HG03196 (cell line): ENCODE measurements around the gene RBM38.
"Not testable (repeated sequence)": the region's sequence is repeated elsewhere in the genome, so short reads cannot be mapped to it uniquely, and the experiment has no call there.

Source experiments
- ATAC-seq: cut with Tn5 transposase; IDR thresholded peaks from one replicate; pipeline ENCODE4 v1.9.1; 2021; ENCODE audit not compliant: unreplicated experiment

The RBM38 gene

DNA sequence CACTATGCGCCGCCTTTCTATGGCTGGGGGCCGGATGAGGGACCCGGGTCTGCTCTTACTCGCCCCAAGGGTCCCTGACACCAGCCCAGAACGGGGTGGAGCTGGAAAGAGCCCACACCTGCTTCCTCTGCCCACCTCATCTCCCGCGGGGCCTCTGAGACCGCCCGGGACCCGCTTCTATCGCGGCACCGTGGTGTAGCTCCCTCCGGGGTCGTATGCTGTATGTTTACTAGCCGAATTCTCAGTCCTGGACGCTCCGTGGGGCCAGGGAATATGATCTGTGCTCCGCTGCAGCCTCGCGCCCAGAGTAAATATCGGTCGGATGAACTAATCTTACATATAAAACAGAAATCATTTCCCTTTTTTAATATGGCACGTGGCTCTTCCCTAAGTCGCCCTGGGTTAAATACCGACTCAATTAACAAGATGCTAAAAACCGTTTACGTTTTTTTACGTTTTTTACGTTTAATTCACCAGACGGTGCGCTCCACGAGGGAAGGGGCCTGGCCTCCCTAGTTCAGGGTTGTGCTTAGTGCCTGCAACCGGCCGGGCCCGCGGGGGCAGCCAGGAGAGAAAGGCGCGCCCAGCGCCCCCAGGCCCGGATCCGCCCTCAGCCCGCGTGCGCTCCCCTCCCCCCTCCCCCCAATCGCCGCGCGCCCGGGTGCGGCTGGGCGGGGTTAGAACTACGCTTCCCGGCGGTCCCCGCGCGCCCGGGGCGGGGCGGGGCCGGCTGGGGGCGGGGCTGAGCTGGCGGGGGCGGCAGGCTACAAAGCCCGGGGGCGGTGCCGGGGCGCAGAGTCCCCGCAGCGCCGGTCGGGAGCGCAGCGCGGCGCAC lies at the start of gene RBM38:
Gene RBM38, plus strand, starts transcription at position 793 of the 835 bp plus-strand sequence. CDS start 186 bp downstream, outside the sequence.
- peak; percentile 42 for ATAC-seq

DNA sequence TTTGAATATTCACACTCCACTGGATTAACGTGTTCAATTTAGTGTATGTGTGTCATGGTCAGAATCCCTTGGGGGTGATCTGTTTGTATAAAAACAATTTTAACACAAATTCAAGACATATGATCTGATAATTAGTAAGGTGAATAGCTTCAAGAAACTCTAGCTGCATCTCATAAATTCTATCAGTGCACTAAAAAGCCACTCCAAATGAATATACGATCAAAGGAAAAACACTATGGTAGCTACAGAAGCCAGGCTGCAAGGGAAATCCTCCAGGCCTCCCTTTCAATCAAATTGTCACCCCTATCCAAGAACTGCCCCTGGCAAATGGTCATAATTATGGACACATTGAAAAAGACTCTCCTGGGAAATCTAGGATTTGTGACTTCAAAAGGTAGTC lies 49.5 kb upstream of the RBM38 start:
- ATAC-seq: no peak

GRCh38 chr20:57342829-57343228 lies 48.4 kb upstream of the RBM38 start:
- ATAC-seq: no peak

DNA sequence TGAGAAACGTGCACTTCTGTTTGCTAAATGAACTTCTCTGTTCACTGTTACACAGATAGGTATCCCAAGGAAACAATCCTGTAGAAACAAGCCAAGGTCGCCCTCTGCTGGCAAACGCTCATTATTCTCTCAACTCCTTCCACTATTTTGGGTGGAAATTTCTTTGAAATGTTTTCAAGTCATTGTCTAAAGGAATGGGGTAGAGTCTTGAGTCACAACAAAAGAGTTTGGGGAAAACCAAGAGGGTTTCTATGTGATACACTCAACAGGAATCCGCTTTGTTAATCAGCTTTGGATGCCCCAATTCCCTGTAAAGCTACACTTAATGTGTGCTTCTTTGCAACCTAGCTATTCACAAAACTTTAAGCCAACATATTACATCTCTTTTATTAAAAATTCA lies 44.7 kb upstream of the RBM38 start:
- ATAC-seq: no peak

GRCh38 chr20:57347393-57347792 lies 43.8 kb upstream of the RBM38 start:
- no peak for ATAC-seq

DNA sequence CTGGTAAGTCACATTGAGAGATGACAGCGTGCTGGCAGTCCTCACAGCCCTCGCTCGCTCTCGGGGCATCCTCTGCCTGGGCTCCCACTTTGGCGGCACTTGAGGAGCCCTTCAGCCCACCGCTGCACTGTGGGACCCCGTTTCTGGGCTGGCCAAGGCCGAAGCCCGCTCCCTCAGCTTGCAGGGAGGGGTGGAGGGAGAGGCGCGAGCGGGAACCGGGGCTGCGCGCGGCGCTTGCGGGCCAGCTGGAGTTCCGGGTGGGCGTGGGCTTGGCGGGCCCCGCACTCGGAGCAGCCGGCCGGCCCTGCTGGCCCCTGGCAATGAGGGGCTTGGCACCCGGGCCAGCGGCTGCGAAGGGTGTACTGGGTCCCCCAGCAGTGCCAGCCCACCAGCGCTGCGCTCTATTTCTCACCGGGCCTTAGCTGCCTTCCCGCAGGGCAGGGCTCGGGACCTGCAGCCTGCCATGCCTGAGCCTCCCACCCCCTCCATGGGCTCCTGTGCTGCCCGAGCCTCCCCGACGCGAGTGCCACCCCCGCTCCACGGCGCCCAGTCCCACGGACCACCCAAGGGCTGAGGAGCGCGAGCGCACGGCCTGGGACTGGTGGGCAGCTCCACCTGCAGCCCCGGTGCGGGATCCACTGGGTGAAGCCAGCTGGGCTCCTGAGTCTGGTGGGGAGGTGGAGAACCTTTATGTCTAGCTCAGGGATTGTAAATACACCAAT lies 42.8 kb upstream of the RBM38 start:
- not testable (repeated sequence) for ATAC-seq

DNA sequence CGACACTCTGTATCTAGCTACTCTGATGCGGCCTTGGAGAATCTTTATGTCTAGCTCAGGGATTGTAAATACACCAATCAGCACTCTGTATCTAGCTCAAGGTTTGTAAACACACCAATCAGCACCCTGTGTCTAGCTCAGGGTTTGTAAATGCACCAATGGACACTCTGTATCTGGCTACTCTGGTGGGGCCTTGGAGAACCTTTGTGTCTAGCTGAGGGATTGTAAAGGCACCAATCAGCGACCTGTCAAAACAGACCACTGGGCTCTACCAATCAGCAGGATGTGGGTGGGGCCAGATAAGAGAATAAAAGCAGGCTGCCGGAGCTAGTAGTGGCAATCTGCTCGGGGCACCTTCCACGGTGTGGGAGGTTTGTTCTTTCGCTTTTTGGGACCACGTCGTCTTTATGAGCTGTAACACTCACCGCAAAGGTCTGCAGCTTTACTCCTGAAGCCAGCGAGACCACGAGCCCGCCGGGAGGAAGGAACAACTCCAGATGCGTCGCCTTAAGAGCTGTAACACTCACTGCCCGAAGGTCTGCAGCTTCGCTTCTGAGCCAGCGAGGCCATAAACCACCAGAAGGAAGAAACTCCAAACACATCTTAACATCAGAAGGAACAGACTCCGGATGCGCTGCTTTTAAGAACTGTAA lies 42.1 kb upstream of the RBM38 start:
- ATAC-seq: not testable (repeated sequence)

GRCh38 chr20:57350081-57350710 lies 41.0 kb upstream of the RBM38 start:
- no peak for ATAC-seq

DNA sequence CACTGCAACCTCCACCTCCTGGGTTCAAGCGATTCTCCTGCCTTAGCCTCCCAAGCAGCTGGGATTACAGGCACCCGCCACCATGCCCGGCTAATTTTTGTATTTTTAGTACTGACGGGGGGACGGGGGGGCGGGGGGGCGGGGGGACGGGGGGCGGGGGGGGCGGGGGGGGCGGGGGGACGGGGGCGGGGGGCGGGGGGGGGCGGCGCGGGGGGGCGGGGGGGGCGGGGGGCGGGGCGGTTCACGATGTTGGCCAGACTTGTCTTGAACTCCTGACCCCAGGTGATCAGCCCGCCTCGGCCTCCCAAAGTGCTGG lies 40.5 kb upstream of the RBM38 start:
- not testable (repeated sequence) for ATAC-seq

GRCh38 chr20:57351042-57351783 lies 40.0 kb upstream of the RBM38 start, which contains the start of gene RAE1:
Gene RAE1, plus strand, starts transcription at chr20:57351255. Its CDS starts 2,784 bp downstream, at chr20:57354039.
- ATAC-seq: peak; percentile 72

DNA sequence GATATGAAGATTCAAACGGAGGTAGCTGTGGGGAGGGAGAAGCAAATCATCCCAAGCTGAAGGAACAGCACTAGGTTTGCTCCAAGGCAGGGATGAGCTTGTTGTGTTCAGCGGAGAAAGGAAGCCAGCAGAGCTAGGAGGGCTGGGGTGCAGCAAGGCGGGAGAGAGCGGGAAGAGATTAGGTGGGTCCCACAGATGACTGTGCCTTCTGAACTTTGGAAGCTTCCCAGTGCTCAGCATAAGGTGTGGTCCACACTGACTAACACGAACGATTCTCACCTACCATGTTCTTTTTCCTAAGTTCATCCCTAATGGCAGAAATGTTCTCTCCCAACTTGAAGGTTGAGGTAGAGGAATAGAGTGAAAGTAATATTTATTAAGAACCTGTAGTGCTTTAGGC lies 38.9 kb upstream of the RBM38 start:
- no peak for ATAC-seq

GRCh38 chr20:57353351-57353750 lies 37.8 kb upstream of the RBM38 start:
- no peak for ATAC-seq

GRCh38 chr20:57361517-57361916 lies 29.7 kb upstream of the RBM38 start:
- no peak for ATAC-seq

DNA sequence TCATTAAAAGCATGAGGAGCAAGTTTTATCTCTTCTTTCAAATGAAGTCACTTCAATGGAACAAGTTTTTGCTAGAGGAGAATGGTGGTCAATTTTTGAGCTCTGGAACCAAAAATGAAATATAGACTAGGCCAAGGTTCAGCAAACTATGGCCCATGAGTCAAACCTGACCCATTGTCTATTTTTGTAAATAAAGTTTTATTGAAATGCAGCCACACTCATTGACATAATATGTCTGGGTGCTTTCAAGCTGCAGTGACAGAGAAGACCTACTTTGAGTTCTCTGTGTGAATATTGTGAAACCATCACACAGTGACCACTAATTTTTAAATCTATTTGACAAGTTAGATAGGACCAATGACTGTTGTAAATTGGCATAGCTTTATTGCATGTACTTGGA lies 26.7 kb upstream of the RBM38 start:
- ATAC-seq: no peak

GRCh38 chr20:57369596-57369995 lies 21.6 kb upstream of the RBM38 start:
- ATAC-seq: no peak

DNA sequence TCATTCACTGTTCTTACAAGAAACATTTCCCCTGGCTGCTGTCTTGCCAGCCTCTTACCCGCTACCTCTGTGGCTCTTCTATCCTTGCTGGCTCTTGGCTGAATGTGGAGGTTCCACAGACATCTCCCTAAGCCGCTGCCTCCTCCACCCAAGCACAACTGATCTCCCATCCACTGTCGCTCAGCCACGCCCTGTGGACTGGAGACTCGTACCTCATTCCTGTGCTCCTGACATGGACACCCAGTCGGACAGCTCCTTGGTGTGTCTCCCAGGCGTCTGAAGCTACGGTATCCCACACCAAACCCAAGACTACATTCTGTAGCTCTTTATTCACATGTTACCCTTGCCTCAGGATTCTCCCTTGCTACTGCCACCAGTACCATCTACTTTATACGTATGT lies 20.9 kb upstream of the RBM38 start:
- ATAC-seq: no peak

GRCh38 chr20:57371363-57371762 lies 19.8 kb upstream of the RBM38 start:
- no peak for ATAC-seq

- ATAC-seq: no peak
Observed at GRCh38 chr20:57372157-57372556, 19.0 kb upstream of the RBM38 start.

GRCh38 chr20:57372581-57373350 lies 18.4 kb upstream of the RBM38 start:
- ATAC-seq: no peak
